HG03571 (cell line): ENCODE data around the gene PTPRK.

ENCODE experiments used
- ATAC-seq: cut with Tn5 transposase; IDR thresholded peaks from one replicate; pipeline ENCODE4 v1.9.1; 2021; ENCODE audit not compliant: unreplicated experiment

Gene PTPRK

GRCh38 chr6:127976111-127976510 lies 544.3 kb downstream of the PTPRK start:
- ATAC-seq, result no peak

GRCh38 chr6:127972815-127973214 lies 547.6 kb downstream of the PTPRK start:
- no peak for ATAC-seq

GRCh38 chr6:127971945-127972391 lies 548.4 kb downstream of the PTPRK start:
- ATAC-seq, result no peak

- no peak for ATAC-seq
These were observed 549.0 kb downstream of the PTPRK start for GRCh38 chr6:127971386-127971785.

GRCh38 chr6:127969701-127970100 lies 550.7 kb downstream of the PTPRK start:
- ATAC-seq, result no peak

- ATAC-seq, result no peak
These were observed 552.0 kb downstream of the PTPRK start for GRCh38 chr6:127968394-127968793.

GRCh38 chr6:127967708-127968107 lies 552.7 kb downstream of the PTPRK start:
- no peak for ATAC-seq

GRCh38 chr6:127966616-127967015 lies 553.8 kb downstream of the PTPRK start:
- no peak for ATAC-seq

GRCh38 chr6:127963495-127963894 lies 556.9 kb downstream of the PTPRK start:
- ATAC-seq, result no peak

GRCh38 chr6:127959869-127960268 lies 560.5 kb downstream of the PTPRK start:
- no peak for ATAC-seq

- ATAC-seq, result no peak
These were observed 563.4 kb downstream of the PTPRK start for GRCh38 chr6:127956956-127957355.

GRCh38 chr6:127956260-127956888 lies 564.0 kb downstream of the PTPRK start:
- ATAC-seq, result no peak

- ATAC-seq, result no peak
These were observed 566.3 kb downstream of the PTPRK start for GRCh38 chr6:127954082-127954481.

- ATAC-seq, result no peak
These were observed 567.6 kb downstream of the PTPRK start for GRCh38 chr6:127952831-127953230.

- ATAC-seq, result no peak
These were observed 568.2 kb downstream of the PTPRK start for GRCh38 chr6:127952176-127952575.

GRCh38 chr6:127951172-127951917 lies 569.1 kb downstream of the PTPRK start:
- peak; percentile 95 for ATAC-seq

GRCh38 chr6:127950566-127951145 lies 569.7 kb downstream of the PTPRK start:
- peak; percentile 37 for ATAC-seq

GRCh38 chr6:127949251-127949650 lies 571.1 kb downstream of the PTPRK start:
- ATAC-seq, result no peak

GRCh38 chr6:127946388-127946787 lies 574.0 kb downstream of the PTPRK start:
- ATAC-seq, result no peak

GRCh38 chr6:127945434-127946097 lies 574.8 kb downstream of the PTPRK start:
- ATAC-seq, result no peak

- no peak for ATAC-seq
These were observed 579.2 kb downstream of the PTPRK start for GRCh38 chr6:127941228-127941627.
